SW480 (cell line): ENCODE data around the gene EML2.

Source experiments
- DNase-seq: peaks from one replicate; pipeline ENCODE4 v3.0.0-alpha.2; 2016; ENCODE audit warnings: low spot score

EML2 gene

GRCh38 chr19:45584332-45585157 lies 54.7 kb downstream of the EML2 start, which contains the start of gene OPA3:
Gene OPA3 (minus strand): TSS chr19:45584802. CDS start chr19:45584764, 38 bp downstream.
- peak; percentile 100 for DNase-seq

DNA sequence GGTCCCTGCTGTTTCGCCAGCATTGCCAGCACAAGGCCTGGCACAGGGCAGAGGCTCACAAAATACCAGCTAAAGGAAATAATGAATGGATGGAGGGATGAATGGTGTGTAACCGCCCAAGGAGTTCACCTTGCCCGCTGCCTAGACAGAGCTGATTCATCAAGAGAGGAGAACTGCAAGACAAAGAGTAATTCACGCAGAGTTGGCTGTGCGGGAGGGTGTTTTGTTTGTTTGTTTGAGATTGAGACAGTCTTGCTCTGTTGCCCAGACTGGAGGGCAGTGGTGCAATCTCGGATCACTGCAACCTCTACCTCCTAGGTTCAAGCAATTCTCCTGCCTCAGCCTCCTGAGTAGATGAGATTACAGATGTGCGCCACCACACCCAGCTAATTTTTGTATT lies 57.6 kb downstream of the EML2 start:
- DNase-seq = no peak

- DNase-seq = no peak
Observed at GRCh38 chr19:45578861-45579260, 60.3 kb downstream of the EML2 start.

DNA sequence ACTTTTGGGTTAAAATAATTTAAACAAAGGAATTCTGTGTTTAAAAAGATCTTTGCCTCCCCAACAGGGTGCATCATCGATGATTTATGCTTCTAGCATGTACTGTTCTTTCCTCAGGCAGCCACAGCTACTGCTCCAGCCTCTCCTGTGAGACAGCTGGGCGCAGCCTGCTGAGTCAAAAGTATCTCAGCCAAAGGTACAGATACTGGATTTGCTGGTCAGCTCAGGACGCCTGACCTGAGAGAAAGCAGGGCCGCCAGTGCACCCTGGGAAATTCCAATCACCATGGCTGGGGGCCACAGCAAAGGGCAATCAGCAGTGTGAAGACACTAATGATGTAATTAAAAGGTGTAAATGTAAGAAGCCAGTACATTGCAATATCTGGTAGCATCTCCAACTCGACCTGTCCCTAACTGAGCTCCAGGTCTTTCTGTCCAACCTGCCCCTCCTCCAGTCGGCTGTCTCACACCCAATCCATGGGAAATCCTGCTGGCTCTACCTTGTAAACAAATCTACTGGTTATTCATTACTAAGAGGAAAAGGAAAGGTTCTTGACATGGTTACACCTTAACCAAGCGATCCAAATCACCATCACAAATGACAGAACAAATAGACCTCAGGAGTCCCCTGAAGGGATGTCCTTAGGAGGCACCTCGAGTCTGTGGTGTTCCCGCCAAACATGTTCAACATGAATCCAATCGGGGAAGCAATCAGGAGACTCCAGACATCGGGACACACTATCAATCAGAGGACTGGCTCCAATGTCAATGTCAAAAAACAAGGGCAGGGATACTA lies 61.9 kb downstream of the EML2 start:
- DNase-seq = no peak

GRCh38 chr19:45576682-45577081 lies 62.5 kb downstream of the EML2 start:
- DNase-seq = no peak

DNA sequence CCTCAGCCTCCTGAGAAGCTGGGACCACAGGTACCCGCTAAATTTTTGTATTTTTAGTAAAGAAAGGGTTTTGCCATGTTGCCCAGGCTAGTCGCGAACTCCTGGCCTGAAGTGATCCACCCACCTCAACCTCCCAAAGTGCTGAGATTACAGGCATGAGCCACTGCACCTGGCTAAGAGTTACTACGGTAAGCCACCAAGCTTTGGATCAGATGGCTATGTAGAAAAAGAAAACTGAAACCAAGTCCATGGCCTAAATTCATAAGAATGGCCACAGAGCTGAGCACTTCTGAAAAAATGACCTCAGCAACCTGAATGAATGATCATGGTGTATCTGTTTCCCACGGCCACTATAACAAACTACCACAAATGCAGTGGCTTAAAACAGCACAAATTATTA lies 64.0 kb downstream of the EML2 start:
- DNase-seq = no peak

GRCh38 chr19:45574526-45574925 lies 64.7 kb downstream of the EML2 start:
- no peak for DNase-seq

GRCh38 chr19:45571457-45572220 lies 67.6 kb downstream of the EML2 start:
- DNase-seq = no peak

- DNase-seq = no peak
Observed at GRCh38 chr19:45569619-45570421, 69.4 kb downstream of the EML2 start.

DNA sequence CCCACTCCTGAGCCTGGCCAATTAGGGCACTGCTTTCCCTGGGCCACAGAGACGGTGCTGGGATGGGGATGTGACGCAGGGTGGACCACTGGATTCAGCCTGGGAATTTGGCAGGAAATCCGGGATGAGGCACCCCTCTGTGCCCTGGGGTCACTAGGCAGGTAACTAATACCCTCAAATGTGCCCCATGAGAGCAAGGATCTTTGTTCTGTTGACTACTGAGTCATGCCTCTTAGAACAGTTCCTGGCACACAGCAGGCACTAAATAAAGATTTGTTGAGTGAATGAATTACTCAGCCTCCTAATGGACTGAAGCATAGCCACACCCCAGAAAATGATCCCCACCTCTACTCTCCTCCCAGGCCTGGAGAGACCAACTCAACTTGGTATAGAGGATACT lies 70.5 kb downstream of the EML2 start:
- DNase-seq = no peak

DNA sequence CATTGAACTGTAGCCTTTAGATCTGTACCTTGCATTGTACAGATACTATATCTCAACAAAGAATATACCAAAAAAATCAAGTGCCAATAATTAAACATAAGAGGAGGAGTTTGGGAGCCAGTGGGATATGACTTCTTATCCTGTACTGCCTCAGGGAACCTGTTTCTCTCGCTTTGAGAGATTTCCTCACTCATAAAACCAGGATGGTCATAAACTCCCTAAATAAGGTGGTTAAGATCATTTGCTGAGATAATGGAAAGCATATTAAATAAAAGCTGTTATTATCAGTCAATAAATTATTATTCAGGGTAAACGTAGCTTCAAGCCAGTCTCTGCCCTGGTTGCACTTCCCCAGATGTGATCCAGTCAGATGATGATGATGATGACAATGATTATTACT lies 71.6 kb downstream of the EML2 start:
- no peak for DNase-seq

- DNase-seq = no peak
Observed at GRCh38 chr19:45564131-45564780, 74.9 kb downstream of the EML2 start.

GRCh38 chr19:45560686-45561085 lies 78.5 kb downstream of the EML2 start:
- DNase-seq = no peak

GRCh38 chr19:45560038-45560437 lies 79.2 kb downstream of the EML2 start:
- DNase-seq = no peak
